NB4 (cell line): Measurements from ENCODE around the gene AIF1L.

Experiments
- DNase-seq: peaks from one replicate; pipeline ENCODE4 v3.0.0; 2010; ENCODE audit warnings: low read depth
- H3K4me3 ChIP-seq: one replicate; pipeline ENCODE4 v1.5.1; 2011; ENCODE audit warnings: mild to moderate bottlenecking, low read depth, low read length, moderate library complexity
- CTCF ChIP-seq: IDR thresholded peaks from one replicate; pipeline ENCODE4 v1.5.1; 2012; ENCODE audit warnings: low read depth, low read length
- MAX ChIP-seq: IDR thresholded peaks from 2 replicates; pipeline ENCODE4 v1.6.1; 2011; ENCODE audit warnings: low read depth, low read length
- MYC ChIP-seq: IDR thresholded peaks from 2 replicates; pipeline ENCODE4 v1.6.1; 2011; ENCODE audit warnings: low read depth, low read length
- POLR2A ChIP-seq: IDR thresholded peaks from 2 replicates; pipeline ENCODE4 v1.6.1; 2011; ENCODE audit warnings: mild to moderate bottlenecking; ENCODE audit not compliant: insufficient read length; ENCODE audit errors: extremely low read depth

Gene AIF1L

GRCh38 chr9:131050831-131051230 lies 45.5 kb upstream of the AIF1L start:
- DNase-seq, result no peak
- H3K4me3 ChIP-seq, result no peak overlapping the region

GRCh38 chr9:131051592-131052517 lies 44.5 kb upstream of the AIF1L start:
- no peak overlapping the region for H3K4me3 ChIP-seq
- DNase-seq, result no peak
- TF ChIP-seq MAX (no peak), MYC (no peak), POLR2A (no peak)

More at GRCh38 chr9:131050831-131051230, 45.5 kb upstream of the AIF1L start:
- TF ChIP-seq POLR2A (no peak), MYC (no peak), MAX (no peak), CTCF (no peak)

- TF ChIP-seq POLR2A (no peak), CTCF (no peak), MAX (no peak), MYC (no peak)
These were observed 42.4 kb upstream of the AIF1L start for GRCh38 chr9:131053896-131054295.

GRCh38 chr9:131056781-131057506 lies 39.4 kb upstream of the AIF1L start:
- no peak for DNase-seq
- no peak for TF ChIP-seq POLR2A
- no peak for TF ChIP-seq MAX
- no peak for TF ChIP-seq MYC
- TF ChIP-seq CTCF, result no peak
- no peak overlapping the region for H3K4me3 ChIP-seq

More at GRCh38 chr9:131053896-131054295, 42.4 kb upstream of the AIF1L start:
- DNase-seq, result no peak
- no peak overlapping the region for H3K4me3 ChIP-seq

GRCh38 chr9:131060900-131061630 lies 35.3 kb upstream of the AIF1L start:
- no peak overlapping the region for H3K4me3 ChIP-seq
- TF ChIP-seq CTCF, result no peak
- TF ChIP-seq MAX, result no peak
- no peak for TF ChIP-seq POLR2A
- TF ChIP-seq MYC, result no peak
- no peak for DNase-seq
